Fibroblast of lung (primary cell): ENCODE data around the gene DOK4.

Source experiments
- CTCF ChIP-seq, 2 donors: IDR thresholded peaks in 1 of 2; conservative IDR thresholded peaks in 1 of 2; 1 replicate in 1 of 2; 2 replicates in 1 of 2; pipeline ENCODE4 v1.5.1; 2011 to 2012; ENCODE audit warnings: low read length in 2 of 2, control low read depth in 1 of 2, inconsistent platforms in 1 of 2, low read depth in 1 of 2, mild to moderate bottlenecking in 1 of 2
- EZH2 ChIP-seq: IDR thresholded peaks from 2 replicates; pipeline ENCODE4 v1.5.1; 2012; ENCODE audit warnings: low read length, control low read depth, mild to moderate bottlenecking; ENCODE audit errors: missing control alignments

GRCh38 chr16:57528499-57529390 is 42.5 kb upstream of the DOK4 start:
- TF ChIP-seq CTCF (conservative IDR thresholded peaks at IDR 0.05 in 1 of 2, IDR thresholded peaks at IDR 0.05 in 1 of 2; ENCODE audit: low read depth in 1 of 2, low read length in 2 of 2) (no peak), EZH2 (no peak)
